ENCODE data around the gene RALGAPB.
"Not testable (repeated sequence)": the region's sequence is repeated elsewhere in the genome, so short reads cannot be mapped to it uniquely, and the experiment has no call there.

RALGAPB gene

DNA sequence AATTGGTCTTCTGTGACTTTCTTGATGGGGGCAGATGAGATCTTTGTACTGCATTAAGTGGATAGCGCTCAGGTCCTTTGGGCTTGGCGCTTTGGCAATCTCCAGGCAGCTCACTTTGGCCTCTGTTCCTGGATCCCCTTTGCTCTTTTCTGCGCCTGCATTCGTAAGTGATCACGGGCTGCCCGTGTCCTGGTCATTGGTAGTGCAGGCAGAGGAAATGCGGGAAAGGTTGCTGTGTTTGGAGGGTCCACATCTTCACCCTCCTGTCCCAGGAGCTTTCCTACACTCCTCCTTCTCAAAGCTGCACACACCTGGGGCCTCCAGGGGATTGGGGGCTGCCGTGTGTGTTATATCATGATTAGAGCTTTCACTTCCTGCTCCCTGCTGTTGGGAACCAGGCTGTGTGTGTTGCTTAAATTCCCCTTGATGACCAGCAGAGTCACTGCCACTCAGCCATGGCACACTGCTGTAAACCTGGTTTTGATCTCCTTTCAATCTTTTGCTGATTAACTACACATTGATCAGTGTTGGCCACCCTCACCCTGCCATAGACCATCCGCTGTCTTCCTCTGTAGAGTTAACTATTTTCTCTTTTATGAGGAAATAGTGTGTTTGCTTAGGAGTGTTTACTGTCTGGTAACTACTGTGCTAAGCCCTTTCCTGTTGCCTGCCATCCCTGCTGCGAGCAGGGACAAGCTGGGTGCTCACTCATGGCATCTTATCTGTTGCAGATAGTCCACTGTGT is 24.5 kb upstream of the RALGAPB start:
- DNase-seq = no peak

DNA sequence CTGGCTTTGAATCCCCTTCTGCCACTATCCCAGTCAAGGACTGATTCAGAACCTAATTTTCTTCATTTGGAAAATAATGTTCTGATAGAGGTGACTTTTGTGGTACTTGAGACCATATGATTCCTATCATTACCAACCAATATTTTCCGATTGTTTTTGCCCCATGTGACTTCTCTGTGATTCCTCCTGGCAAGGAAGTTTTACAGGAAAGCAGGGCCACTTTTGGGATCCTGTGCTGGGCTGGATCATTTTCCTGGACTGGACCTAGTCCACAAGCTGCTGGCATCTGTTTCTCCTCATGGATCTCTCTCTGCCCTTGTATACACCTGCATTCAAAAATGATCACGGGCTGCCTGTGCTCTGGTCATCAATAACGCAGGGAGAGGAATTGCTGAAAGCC is 23.6 kb upstream of the RALGAPB start:
- no peak for DNase-seq

DNA sequence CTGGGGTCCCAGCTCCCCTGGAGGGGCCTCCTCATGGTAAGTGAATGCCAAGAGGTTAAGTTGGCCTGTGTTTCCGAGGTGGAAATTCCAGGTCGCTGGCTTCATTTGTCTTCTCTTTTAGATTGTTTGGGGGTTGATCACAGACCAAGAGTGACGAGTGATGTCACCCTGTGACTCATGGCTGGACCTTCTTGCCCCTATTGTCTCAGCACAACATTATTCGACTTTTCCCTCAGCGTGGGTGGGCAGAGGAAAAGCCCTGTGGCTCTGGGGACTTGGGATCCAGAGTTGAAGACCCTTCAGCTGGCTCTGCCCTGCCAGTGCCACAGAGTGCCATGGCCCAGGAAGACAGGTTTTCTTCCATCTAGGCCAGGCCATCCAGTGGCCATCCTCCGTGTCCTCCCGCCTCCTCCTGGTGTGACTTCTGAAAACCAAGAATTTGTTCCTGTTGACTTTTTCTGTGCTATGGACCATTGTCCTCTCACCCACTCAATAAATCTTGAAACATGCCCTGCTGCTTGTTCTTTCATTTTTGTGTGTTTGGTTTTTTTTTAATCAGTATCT is 22.1 kb upstream of the RALGAPB start:
- DNase-seq = no peak

DNA sequence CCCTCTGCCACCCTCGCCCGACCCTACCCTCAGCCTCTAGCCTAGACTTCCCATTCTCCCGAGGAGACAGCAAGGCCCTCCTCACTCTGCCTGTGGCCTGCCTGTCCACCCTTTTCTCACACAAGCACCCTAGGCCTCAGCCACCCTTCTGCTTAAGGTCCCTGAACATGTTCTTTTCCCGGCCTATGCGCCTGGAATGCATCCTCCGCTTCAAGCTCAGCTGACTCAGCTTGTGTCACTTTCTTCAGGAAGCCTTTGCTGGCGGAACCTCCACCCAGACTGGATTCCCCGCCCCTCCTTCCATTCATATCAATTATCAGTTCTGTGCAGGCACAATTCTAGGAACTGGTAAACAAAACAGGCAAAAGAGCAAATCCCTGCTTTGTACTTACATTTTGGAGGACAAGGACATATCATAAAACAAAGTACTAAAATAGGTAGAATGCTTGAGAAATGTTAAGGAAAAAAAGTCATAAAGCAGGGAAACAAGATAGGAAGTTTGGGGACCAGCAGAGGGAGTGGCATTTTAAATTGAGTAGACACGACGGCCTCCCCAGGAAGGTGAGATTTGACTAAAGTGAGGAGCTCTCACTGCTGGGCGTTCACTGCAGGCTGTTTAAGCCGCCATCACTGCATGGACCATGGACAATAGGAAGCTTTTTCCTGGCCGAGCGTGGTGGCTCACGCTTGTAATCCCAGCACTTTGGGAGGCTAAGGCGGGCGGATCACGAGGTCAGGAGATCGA is 19.6 kb upstream of the RALGAPB start:
- DNase-seq = no peak

DNA sequence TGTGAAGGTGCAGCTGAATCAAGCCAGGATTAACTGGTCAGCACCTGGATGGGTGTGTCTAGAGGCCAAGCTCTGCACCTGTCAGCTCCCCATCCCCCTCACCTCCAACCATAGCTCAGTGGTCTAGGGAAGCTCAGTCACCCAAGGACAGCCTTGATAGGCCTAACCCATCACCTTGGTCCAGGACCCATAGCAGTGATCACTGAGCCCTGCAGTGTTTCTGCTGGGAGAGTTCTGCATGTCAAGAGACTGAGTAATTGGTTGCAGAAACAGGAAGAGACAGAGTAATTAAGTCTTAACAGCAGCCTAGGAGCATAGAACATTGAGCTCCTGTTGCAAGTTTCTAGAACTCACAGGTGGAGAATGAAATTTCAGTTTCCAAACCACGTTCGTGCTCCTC is 18.7 kb upstream of the RALGAPB start:
- no peak for DNase-seq

- no peak for DNase-seq
Measured at GRCh38 chr20:38454556-38455473, 17.8 kb upstream of the RALGAPB start.

DNA sequence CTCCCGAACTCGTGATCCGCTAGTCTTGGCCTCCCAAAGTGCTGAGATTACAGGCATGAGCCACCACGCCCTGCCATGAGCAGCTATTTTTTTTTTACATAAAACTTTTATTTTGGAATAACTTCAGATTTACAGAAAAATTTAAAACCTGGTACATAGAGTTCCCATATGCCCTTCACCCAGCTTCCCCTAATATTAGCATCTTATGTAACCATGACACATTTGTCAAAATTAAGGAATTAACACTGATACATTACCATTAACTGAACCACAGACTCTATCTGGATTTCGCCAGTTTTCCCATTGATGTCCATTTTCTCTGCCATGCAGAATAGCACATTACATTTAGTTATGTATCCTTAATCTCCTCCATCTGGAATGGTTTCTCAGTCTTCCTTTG is 14.3 kb upstream of the RALGAPB start:
- no peak for DNase-seq

- no peak for DNase-seq
Measured at GRCh38 chr20:38460040-38460623, 12.5 kb upstream of the RALGAPB start.

DNA sequence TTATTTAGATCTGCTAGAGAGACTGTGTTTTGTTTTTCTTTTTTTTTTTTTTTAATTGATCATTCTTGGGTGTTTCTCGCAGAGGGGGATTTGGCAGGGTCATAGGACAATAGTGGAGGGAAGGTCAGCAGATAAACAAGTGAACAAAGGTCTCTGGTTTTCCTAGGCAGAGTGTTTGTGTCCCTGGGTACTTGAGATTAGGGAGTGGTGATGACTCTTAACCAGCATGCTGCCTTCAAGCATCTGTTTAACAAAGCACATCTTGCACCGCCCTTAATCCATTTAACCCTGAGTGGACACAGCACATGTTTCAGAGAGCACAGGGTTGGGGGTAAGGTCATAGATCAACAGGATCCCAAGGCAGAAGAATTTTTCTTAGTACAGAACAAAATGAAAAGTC is 12.0 kb upstream of the RALGAPB start:
- DNase-seq = not testable (repeated sequence)

DNA sequence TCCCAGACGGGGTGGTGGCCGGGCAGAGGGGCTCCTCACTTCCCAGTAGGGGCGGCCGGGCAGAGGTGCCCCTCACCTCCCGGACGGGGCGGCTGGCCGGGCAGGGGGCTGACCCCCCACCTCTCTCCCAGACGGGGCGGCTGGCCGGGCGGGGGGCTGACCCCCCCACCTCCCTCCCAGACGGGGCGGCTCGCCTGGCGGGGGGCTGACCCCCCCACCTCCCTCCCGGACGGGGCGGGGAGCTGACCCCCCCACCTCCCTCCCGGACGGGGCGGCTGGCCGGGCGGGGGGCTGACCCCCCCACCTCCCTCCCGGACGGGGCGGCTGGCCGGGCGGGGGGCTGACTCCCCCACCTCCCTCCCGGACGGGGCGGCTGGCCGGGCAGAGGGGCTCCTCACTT is 11.5 kb upstream of the RALGAPB start:
- DNase-seq = not testable (repeated sequence)

- not testable (repeated sequence) for DNase-seq
Measured at GRCh38 chr20:38461569-38461968, 11.1 kb upstream of the RALGAPB start.

- DNase-seq = no peak
Measured at GRCh38 chr20:38466171-38466570, 6.5 kb upstream of the RALGAPB start.

DNA sequence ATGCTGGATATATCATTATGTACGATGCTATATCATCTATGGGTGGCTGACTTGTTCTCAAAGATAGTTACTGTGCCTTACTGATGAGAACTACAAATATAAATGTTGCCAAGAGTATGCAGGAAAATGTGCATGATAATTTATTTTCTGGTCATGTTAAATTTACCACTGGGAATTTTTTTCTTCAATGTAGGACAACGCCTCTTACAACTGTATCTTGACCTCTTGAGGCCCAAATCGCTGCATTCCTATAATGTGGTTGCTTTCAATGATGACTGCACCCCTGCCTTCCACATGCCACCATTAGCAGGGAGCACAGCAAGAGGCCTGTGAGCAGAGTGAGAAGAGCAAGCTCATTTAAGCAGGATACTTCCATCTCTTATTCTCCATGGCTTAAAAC is 5.7 kb upstream of the RALGAPB start:
- DNase-seq = no peak

DNA sequence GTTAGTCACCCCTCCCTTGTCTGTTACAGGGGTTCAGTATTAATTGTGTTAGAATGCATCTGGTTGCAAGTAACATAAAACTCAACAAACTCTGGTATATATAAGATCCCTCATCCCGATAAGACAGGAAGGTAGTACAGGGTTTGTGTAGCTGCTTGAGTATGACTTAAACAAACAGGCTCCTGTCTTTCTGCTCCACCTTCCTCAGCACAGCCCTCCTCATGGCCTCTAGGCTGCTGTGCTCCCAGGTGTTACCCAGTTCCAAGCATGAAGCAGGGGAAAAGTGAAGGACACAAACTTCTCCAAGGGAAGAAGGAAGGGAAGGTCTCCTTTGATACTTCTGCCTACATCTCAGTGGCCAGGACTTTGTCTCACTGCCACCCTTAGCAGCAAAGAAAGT is 1.4 kb upstream of the RALGAPB start:
- no peak for DNase-seq

GRCh38 chr20:38471987-38472512 is 593 bp upstream of the RALGAPB start:
- DNase-seq = no peak

DNA sequence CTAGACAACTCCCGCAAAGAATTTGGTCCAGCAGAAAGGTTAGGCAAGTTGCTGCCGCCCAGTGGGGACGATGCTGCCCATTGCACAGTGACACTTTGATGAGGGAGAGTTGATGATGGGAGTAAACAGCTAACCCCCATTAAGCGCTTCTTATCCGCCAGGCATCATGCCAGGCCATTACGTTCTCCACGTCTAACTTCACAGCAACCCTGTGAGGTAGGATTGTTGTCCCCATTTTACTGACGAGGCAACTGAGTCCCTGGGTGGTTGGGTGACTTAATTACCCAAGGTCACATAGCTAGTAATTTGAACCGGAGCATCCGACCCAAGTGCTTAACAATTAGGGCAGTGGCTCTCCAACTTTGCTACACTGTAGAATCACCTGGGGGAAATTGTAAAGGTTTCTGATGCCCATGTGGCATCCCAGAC is 738 bp downstream of the RALGAPB start:
- no peak for DNase-seq

GRCh38 chr20:38477747-38478146 is 5.1 kb downstream of the RALGAPB start:
- DNase-seq = no peak

GRCh38 chr20:38479596-38479995 is 7.0 kb downstream of the RALGAPB start:
- DNase-seq = no peak

GRCh38 chr20:38485041-38485440 is 12.4 kb downstream of the RALGAPB start:
- DNase-seq = no peak

DNA sequence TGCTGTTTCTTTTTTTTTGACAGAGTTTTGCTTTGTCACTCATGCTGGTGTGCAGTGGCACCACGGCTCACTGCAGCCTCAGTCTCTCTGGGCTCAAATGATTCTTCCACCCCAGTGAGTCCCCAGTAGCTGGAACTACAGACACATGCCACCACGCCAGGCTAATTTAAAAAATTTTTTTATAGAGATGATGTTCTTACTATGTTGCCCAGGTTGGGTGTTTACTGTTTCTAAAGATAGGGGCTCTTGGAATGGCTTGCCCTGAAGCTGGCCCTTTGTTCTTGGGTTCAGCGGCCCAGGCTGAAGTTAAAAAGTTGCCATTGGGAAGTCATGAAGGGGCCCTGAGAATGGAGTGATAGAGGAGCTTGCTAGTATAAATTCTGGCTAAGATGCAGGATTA is 16.5 kb downstream of the RALGAPB start:
- no peak for DNase-seq

DNA sequence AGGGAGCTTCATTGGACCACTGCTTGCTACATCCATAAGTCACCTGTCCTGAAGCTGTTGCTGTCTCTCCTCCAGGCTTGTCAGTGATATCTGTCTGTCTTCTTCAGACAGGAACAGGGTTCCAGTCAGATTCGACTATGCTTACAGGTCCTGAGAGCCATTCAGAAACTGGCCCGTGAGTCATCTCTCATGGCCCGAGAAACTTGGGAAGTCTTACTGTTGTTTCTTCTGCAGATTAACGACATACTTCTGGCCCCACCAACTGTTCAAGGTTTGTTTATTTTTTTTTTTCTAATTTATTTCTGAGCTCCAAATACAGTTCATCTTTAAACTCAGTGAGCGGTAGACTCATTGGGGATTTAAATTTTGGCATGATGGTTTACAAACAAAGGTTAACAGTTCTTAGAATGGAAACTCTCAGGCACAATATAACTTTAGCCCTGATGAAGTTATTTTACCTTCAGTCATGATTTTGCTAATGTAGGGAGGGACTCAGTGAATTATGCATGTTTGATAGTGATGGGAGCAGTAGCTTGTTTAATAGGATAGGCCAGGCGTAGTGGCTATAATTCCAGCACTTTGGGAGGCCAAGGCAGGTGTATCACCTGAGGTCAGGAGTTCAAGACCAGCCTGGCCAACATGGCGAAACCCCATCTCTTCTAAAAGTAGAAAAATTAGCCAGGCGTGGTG is 24.7 kb downstream of the RALGAPB start:
- DNase-seq = no peak

GRCh38 chr20:38498909-38499308 is 26.3 kb downstream of the RALGAPB start:
- DNase-seq = no peak

Data from femur (tissue), 1 donor.